Measurements from ENCODE around the gene XXYLT1. TPM values are rescaled to one million over a fixed set of nuclear protein-coding genes. Genes with fewer than 3 reads are reported as not detected.

XXYLT1 gene
- total and polyA plus RNA-seq, 9 of the 15 experiments (the other 6 are each of a cell fraction or from before 2014, with no cell fraction given), result 1.9 to 18.9 (median 15.0) TPM

GRCh38 chr3:195098741-195099525 lies 172.0 kb downstream of the XXYLT1 start (continued):
- TF ChIP-seq MXD1 (CRISPR knock-in tag; IDR thresholded peaks at IDR 0.05; ENCODE audit: borderline replicate concordance, poor library complexity, severe bottlenecking) (no peak), NELFE (IDR thresholded peaks at IDR 0.05; ENCODE audit: insufficient read depth, insufficient read length) (no peak), REST (IDR thresholded peaks at IDR 0.05; ENCODE audit: borderline replicate concordance) (no peak), REST (CRISPR knock-in tag; IDR thresholded peaks at IDR 0.05; ENCODE audit: low read depth) (no peak), BACH1 (tag; IDR thresholded peaks at IDR 0.05) (no peak), ZBTB17 (CRISPR knock-in tag; IDR thresholded peaks at IDR 0.05) (no peak), ZBTB1 (CRISPR knock-in tag; IDR thresholded peaks at IDR 0.05; ENCODE audit: borderline replicate concordance, low read depth) (no peak), THAP12 (CRISPR knock-in tag; IDR thresholded peaks at IDR 0.05) (no peak), ZNF445 (CRISPR knock-in tag; IDR thresholded peaks at IDR 0.05; ENCODE audit: low read depth) (no peak)

All from K562 (cell line).